Ascending aorta (tissue), 2 donors: ENCODE data around the gene DOLPP1. TPM values are rescaled to one million over a fixed set of nuclear protein-coding genes. Genes with fewer than 3 reads are reported as not detected.

Experiments
- DNase-seq, 2 donors: peaks; one replicate each; pipeline ENCODE4 v3.0.0-alpha.2; 2019; ENCODE audit warnings: low spot score in 2 of 2
- H3K27ac ChIP-seq, 2 donors: fragments of 200-600 bp; sonication (generic); one replicate each; pipeline ENCODE4 v1.5.1; 2016 to 2017; ENCODE audit warnings: mild to moderate bottlenecking in 1 of 2
- H3K27me3 ChIP-seq: fragments of 200-600 bp; sonication (generic); one replicate; pipeline ENCODE4 v1.5.1; 2017
- H3K36me3 ChIP-seq, 2 donors: fragments of 200-600 bp; sonication (generic); one replicate each; pipeline ENCODE4 v1.5.1; 2016
- H3K4me1 ChIP-seq, 2 donors: fragments of 200-600 bp; sonication (generic); one replicate each; pipeline ENCODE4 v1.5.1; 2016 to 2017; ENCODE audit warnings: mild to moderate bottlenecking in 1 of 2
- H3K4me3 ChIP-seq, 2 donors: fragments of 200-600 bp; sonication (generic); one replicate each; pipeline ENCODE4 v1.5.1; 2016 to 2017; ENCODE audit warnings: mild to moderate bottlenecking in 1 of 2
- H3K9me3 ChIP-seq, 2 donors: fragments of 200-600 bp; sonication (generic); one replicate each; pipeline ENCODE4 v1.5.1; 2016
- CTCF ChIP-seq, 3 experiments: fragments of 200-600 bp in 2 of 3; fragments of 450-650 bp in 1 of 3; sonication (generic) in 2 of 3; IDR thresholded peaks; one replicate each; pipeline ENCODE4 v1.5.1; 2016 to 2019; ENCODE audit warnings: antibody characterized with exemption in 3 of 3, mild to moderate bottlenecking in 1 of 3, moderate library complexity in 1 of 3
- intact Hi-C: fragments of 100-400 bp; cut with DNase I; formaldehyde crosslinking; loops from one replicate; pipeline ENCODE4 v1.15.1; 2023
- total RNA-seq: library from RNA; depleted of rRNA; stranded (reverse); fragments of >200 nt; gene quantifications from one replicate; pipeline ENCODE4 v1.1.0, GENCODE V29; 2016

The DOLPP1 gene
- total RNA-seq, 1 donor from 2014 or later, result 41.7 TPM

GRCh38 chr9:129136446-129137035, 55.6 kb downstream of the DOLPP1 start:
- intact Hi-C loops, result no loop called here
- no peak for TF ChIP-seq CTCF (IDR thresholded peaks at IDR 0.05)
- Histone ChIP-seq H3K36me3 (peaks cover 23 to 24% of the 10 kb centered on the region in 2 donors), H3K27me3 (no peaks in the 10 kb centered on the region), H3K9me3 (no peaks in the 10 kb centered on the region), H3K27ac (peak overlapping the region; percentile 94 to 98), H3K4me1 (peaks cover 27 to 41% of the 10 kb centered on the region in 2 donors), H3K4me3 (no peak overlapping the region)
- no peak for DNase-seq

- Histone ChIP-seq H3K27ac (peak overlapping the region; percentile 94 to 98), H3K4me1 (peaks cover 37 to 49% of the 10 kb centered on the region in 2 donors), H3K27me3 (no peaks in the 10 kb centered on the region), H3K36me3 (peaks cover 23 to 24% of the 10 kb centered on the region in 2 donors), H3K4me3 (no peak overlapping the region), H3K9me3 (no peaks in the 10 kb centered on the region)
- no peak for DNase-seq
- intact Hi-C loops, result loop anchor here (2.0 kb wide), 2 partner anchors 27 to 275 kb away; partner anchors contain the start of genes CRAT and PTPA
- TF ChIP-seq CTCF (IDR thresholded peaks at IDR 0.05), result no peak
Observed at GRCh38 chr9:129137292-129138143, 56.6 kb downstream of the DOLPP1 start.

- no peak for TF ChIP-seq CTCF (IDR thresholded peaks at IDR 0.05)
- no peak for DNase-seq
- Histone ChIP-seq H3K27ac (peak overlapping the region; percentile 94 to 98), H3K36me3 (peaks cover 23 to 24% of the 10 kb centered on the region in 2 donors), H3K9me3 (no peaks in the 10 kb centered on the region), H3K4me3 (peak overlapping the region; percentile 52 to 53), H3K27me3 (no peaks in the 10 kb centered on the region), H3K4me1 (peaks cover 40 to 53% of the 10 kb centered on the region in 2 donors)
- intact Hi-C loops, result loop anchor here (2.0 kb wide), 2 partner anchors 27 to 275 kb away; partner anchors contain the start of genes CRAT and PTPA
Observed at GRCh38 chr9:129138144-129138462, 57.2 kb downstream of the DOLPP1 start.

- peak overlapping the region; percentile 94 to 98 for H3K27ac ChIP-seq
- DNase-seq, result peak; percentile 51 to 93
- H3K4me3 ChIP-seq, result peak overlapping the region; percentile 52 to 53
- H3K4me1 ChIP-seq, result peaks cover 44 to 58% of the 10 kb centered on the region in 2 donors
- peaks cover 17 to 19% of the 10 kb centered on the region in 2 donors for H3K36me3 ChIP-seq
- H3K27me3 ChIP-seq, result no peaks in the 10 kb centered on the region
- no peaks in the 10 kb centered on the region for H3K9me3 ChIP-seq
- TF ChIP-seq CTCF (IDR thresholded peaks at IDR 0.05), result no peak
- intact Hi-C loops, result loop anchor here (1.0 to 2.0 kb wide), 5 partner anchors 28 to 472 kb away; partner anchors contain the start of genes CRAT and PTPA
Observed at GRCh38 chr9:129138476-129139232, 57.7 kb downstream of the DOLPP1 start.

- Histone ChIP-seq H3K4me3 (peak overlapping the region; percentile 52 to 53), H3K9me3 (no peaks in the 10 kb centered on the region), H3K27me3 (no peaks in the 10 kb centered on the region), H3K27ac (peak overlapping the region; percentile 94 to 98), H3K4me1 (peaks cover 49 to 65% of the 10 kb centered on the region in 2 donors), H3K36me3 (peaks cover 12 to 19% of the 10 kb centered on the region in 2 donors)
- peak; percentile 91 to 97 (median 92) for TF ChIP-seq CTCF (IDR thresholded peaks at IDR 0.05)
- peak in 1 of 2 donors; percentile 93 for DNase-seq
- intact Hi-C loops, result loop anchor here (1.0 to 2.0 kb wide), 5 partner anchors 29 to 471 kb away; partner anchors contain the start of genes CRAT and PTPA
Observed at GRCh38 chr9:129139233-129139992, 58.5 kb downstream of the DOLPP1 start.
